GM12865 (cell line): ENCODE measurements around the gene POLRMT.
"Not testable (repeated sequence)": the region's sequence is repeated elsewhere in the genome, so short reads cannot be mapped to it uniquely, and the experiment has no call there.

Experiments
- DNase-seq: peaks from one replicate; pipeline ENCODE4 v3.0.0; 2010; ENCODE audit warnings: low read depth
- H3K4me3 ChIP-seq: 2 replicates; pipeline ENCODE4 v1.5.1; 2011; ENCODE audit warnings: mild to moderate bottlenecking, low read depth, low read length, control low read depth
- CTCF ChIP-seq: IDR thresholded peaks from 2 replicates; pipeline ENCODE4 v1.5.1; 2011; ENCODE audit warnings: low read length, control low read depth, low read depth, inconsistent platforms; ENCODE audit not compliant: insufficient read depth; ENCODE audit errors: missing control alignments

Gene POLRMT

GRCh38 chr19:610801-611480 is 22.4 kb downstream of the POLRMT start:
- peak overlapping the region; percentile 61 for H3K4me3 ChIP-seq
- peak; percentile 76 for DNase-seq
- no peak for TF ChIP-seq CTCF

GRCh38 chr19:610071-610800 is 23.1 kb downstream of the POLRMT start:
- no peak for TF ChIP-seq CTCF
- DNase-seq, result peak; percentile 70
- H3K4me3 ChIP-seq, result peak overlapping the region; percentile 61

- TF ChIP-seq CTCF, result no peak
- no peak for DNase-seq
- H3K4me3 ChIP-seq, result no peak overlapping the region
Observed at GRCh38 chr19:609004-609346, 24.4 kb downstream of the POLRMT start.

GRCh38 chr19:608155-609003 is 25.0 kb downstream of the POLRMT start:
- no peak overlapping the region for H3K4me3 ChIP-seq
- TF ChIP-seq CTCF, result no peak
- DNase-seq, result no peak

- H3K4me3 ChIP-seq, result no peak overlapping the region
- TF ChIP-seq CTCF, result no peak
- DNase-seq, result no peak
Observed at GRCh38 chr19:607301-608154, 25.8 kb downstream of the POLRMT start.

DNA sequence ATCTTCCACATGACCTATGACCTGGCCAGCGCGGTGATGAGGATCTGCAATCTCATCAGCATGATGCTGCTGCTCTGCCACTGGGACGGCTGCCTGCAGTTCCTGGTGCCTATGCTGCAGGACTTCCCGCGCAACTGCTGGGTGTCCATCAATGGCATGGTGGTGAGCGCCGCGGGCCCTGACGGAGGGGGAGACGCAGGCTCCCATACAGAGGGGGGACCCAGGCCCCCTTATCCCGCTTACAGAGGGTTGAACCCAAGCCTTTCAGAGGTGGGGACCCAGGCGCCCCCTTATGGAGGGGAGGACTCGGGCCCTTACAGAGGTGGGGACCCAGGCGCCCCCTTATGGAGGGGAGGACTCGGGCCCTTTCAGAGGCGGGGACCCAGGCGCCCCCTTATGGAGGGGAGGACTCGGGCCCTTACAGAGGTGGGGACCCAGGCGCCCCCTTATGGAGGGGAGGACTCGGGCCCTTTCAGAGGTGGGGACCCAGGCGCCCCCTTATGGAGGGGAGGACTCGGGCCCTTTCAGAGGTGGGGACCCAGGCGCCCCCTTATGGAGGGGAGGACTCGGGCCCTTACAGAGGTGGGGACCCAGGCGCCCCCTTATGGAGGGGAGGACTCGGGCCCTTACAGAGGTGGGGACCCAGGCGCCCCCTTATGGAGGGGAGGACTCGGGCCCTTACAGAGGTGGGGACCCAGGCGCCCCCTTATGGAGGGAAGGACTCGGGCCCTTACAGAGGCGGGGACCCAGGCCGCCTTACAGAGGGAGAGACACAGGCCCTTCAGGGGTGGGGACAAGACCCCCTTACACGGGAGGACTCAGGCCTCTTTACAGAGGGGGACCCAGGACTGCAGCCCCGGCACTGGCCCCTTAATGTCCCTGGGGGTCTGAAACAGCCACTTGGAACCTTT is 28.0 kb downstream of the POLRMT start:
- DNase-seq, result peak; percentile 35
- H3K4me3 ChIP-seq, result not testable (repeated sequence)
